DOHH2 (cell line): ENCODE data around the gene ARHGDIB.

Experiments
- H3F3A ChIP-seq: fragments of 200-600 bp; sonication (generic), shearing (Covaris generic); 2 replicates; pipeline ENCODE4 v1.6.0; 2016; ENCODE audit warnings: antibody characterized with exemption, mild to moderate bottlenecking; ENCODE audit not compliant: control insufficient read depth, insufficient read depth
- H3K27ac ChIP-seq: fragments of 200-600 bp; sonication (generic); 2 replicates; pipeline ENCODE4 v1.5.1; 2014; ENCODE audit warnings: low read depth, mild to moderate bottlenecking, low read length, moderate library complexity
- H3K27me3 ChIP-seq: fragments of 200-600 bp; sonication (generic); 2 replicates; pipeline ENCODE4 v1.6.1; 2014; ENCODE audit warnings: mild to moderate bottlenecking, low read length, mixed read lengths; ENCODE audit not compliant: control insufficient read depth
- H3K36me3 ChIP-seq: fragments of 200-600 bp; sonication (generic); 2 replicates; pipeline ENCODE4 v1.6.1; 2014; ENCODE audit warnings: mild to moderate bottlenecking, low read length, moderate library complexity, mixed read lengths; ENCODE audit not compliant: control insufficient read depth
- H3K4me1 ChIP-seq: fragments of 200-600 bp; sonication (generic); 2 replicates; pipeline ENCODE4 v1.6.1; 2014; ENCODE audit warnings: mild to moderate bottlenecking, low read length, mixed read lengths; ENCODE audit not compliant: control insufficient read depth
- H3K4me2 ChIP-seq: fragments of 200-600 bp; sonication (generic); 2 replicates; pipeline ENCODE4 v1.6.0; 2014; ENCODE audit warnings: mild to moderate bottlenecking, low read length, moderate library complexity
- H3K4me3 ChIP-seq: fragments of 200-600 bp; sonication (generic); 2 replicates; pipeline ENCODE4 v1.5.1; 2014; ENCODE audit warnings: mild to moderate bottlenecking, low read length, mixed read lengths
- H3K79me2 ChIP-seq: fragments of 200-600 bp; sonication (generic); 2 replicates; pipeline ENCODE4 v1.6.1; 2014; ENCODE audit warnings: mild to moderate bottlenecking, low read length, mixed read lengths; ENCODE audit not compliant: control insufficient read depth
- H3K9me2 ChIP-seq: fragments of 200-600 bp; sonication (generic); replicated peaks from 2 replicates; pipeline ENCODE4 v1.6.1; 2014; ENCODE audit warnings: mild to moderate bottlenecking, low read length, mixed read lengths; ENCODE audit not compliant: control insufficient read depth
- H3K9me3 ChIP-seq: fragments of 200-600 bp; sonication (generic); 2 replicates; pipeline ENCODE4 v1.6.1; 2014; ENCODE audit warnings: antibody characterized with exemption, low read length, mixed read lengths; ENCODE audit not compliant: control insufficient read depth, insufficient read depth
- H4K20me1 ChIP-seq: fragments of 200-600 bp; sonication (generic); 2 replicates; pipeline ENCODE4 v1.6.0; 2014; ENCODE audit warnings: low read depth, mild to moderate bottlenecking, antibody characterized with exemption, low read length, moderate library complexity; ENCODE audit not compliant: control insufficient read depth, insufficient read depth
- CTCF ChIP-seq: fragments of 200-600 bp; sonication (generic); IDR thresholded peaks from one replicate; pipeline ENCODE4 v1.5.1; 2014; ENCODE audit warnings: antibody characterized with exemption, mild to moderate bottlenecking, low read depth, low read length; ENCODE audit not compliant: poor library complexity, severe bottlenecking
- EZH2phosphoT487 ChIP-seq: fragments of 200-600 bp; sonication (generic); IDR thresholded peaks from 2 replicates; pipeline ENCODE4 v1.6.1; 2017; ENCODE audit warnings: borderline replicate concordance, mild to moderate bottlenecking, antibody characterized with exemption, low read length, moderate library complexity, mixed read lengths

Gene ARHGDIB

GRCh38 chr12:14911131-14911530, 50.3 kb downstream of the ARHGDIB start:
- Histone ChIP-seq H4K20me1 (no peaks in the 10 kb centered on the region), H3K36me3 (no peaks in the 10 kb centered on the region), H3K9me3 (no peaks in the 10 kb centered on the region), H3K27me3 (no peaks in the 10 kb centered on the region), H3K4me2 (no peak overlapping the region), H3K27ac (no peak overlapping the region), H3K9me2 (no peaks in the 10 kb centered on the region), H3K4me1 (peaks cover 11% of the 10 kb centered on the region), H3K4me3 (no peak overlapping the region), H3F3A (no peaks in the 10 kb centered on the region), H3K79me2 (no peaks in the 10 kb centered on the region)
- no peak for TF ChIP-seq CTCF
- no peak for TF ChIP-seq EZH2phosphoT487

- H3K4me2 ChIP-seq: no peak overlapping the region
- no peak overlapping the region for H3K27ac ChIP-seq
- peaks cover 11% of the 10 kb centered on the region for H3K4me1 ChIP-seq
- TF ChIP-seq CTCF (no peak), EZH2phosphoT487 (no peak)
- no peaks in the 10 kb centered on the region for H3K79me2 ChIP-seq
- H3K36me3 ChIP-seq: no peaks in the 10 kb centered on the region
- no peaks in the 10 kb centered on the region for H4K20me1 ChIP-seq
- H3K9me3 ChIP-seq: no peaks in the 10 kb centered on the region
- no peaks in the 10 kb centered on the region for H3F3A ChIP-seq
- H3K27me3 ChIP-seq: no peaks in the 10 kb centered on the region
- no peaks in the 10 kb centered on the region for H3K9me2 ChIP-seq
- no peak overlapping the region for H3K4me3 ChIP-seq
These were observed 51.1 kb downstream of the ARHGDIB start for GRCh38 chr12:14910090-14910915.

GRCh38 chr12:14907953-14908352, 53.4 kb downstream of the ARHGDIB start:
- Histone ChIP-seq H3K4me2 (no peak overlapping the region), H3K4me3 (no peak overlapping the region), H3K4me1 (no peaks in the 10 kb centered on the region), H3F3A (no peaks in the 10 kb centered on the region), H3K27ac (no peak overlapping the region), H4K20me1 (no peaks in the 10 kb centered on the region), H3K36me3 (no peaks in the 10 kb centered on the region), H3K79me2 (no peaks in the 10 kb centered on the region), H3K9me2 (no peaks in the 10 kb centered on the region), H3K27me3 (no peaks in the 10 kb centered on the region), H3K9me3 (no peaks in the 10 kb centered on the region)
- TF ChIP-seq EZH2phosphoT487 (no peak), CTCF (no peak)
